A549 (cell line): ENCODE results near the gene CARMIL1. TPM values are rescaled to one million over a fixed set of nuclear protein-coding genes. Genes with fewer than 3 reads are reported as not detected.
A peak's percentile ranks its signal among the peaks of the same experiment; 100 is the strongest.

ENCODE experiments used
- ATAC-seq, 2 experiments: fragments of 200-7000 bp in 1 of 2; fragments of >200 bp in 1 of 2; cut with Nextera tagmentation in 1 of 2; cut with Tn5 transposase in 1 of 2; 3 replicates each; pipeline versions ENCODE4 v1.8.0 to v1.9.1; 2018 to 2020; ENCODE audit warnings: mild to moderate bottlenecking in 1 of 2, moderate library complexity in 1 of 2
- CTCF ChIA-PET: fragments of 300-600 bp; sonication (Branson Sonifier 250); formaldehyde crosslinking; extraction: SDS; loops from one replicate; lab custom pipeline; 2021; ENCODE audit warnings: antibody characterized with exemption, inconsistent platforms; lab: Yijun Ruan, JAX
- POLR2A ChIA-PET: fragments of 350-600 bp; formaldehyde crosslinking; extraction: SDS; loops from one replicate; lab custom pipeline; 2021; ENCODE audit warnings: antibody characterized with exemption, inconsistent platforms; lab: Yijun Ruan, JAX
- DNase-seq, 2 experiments: peaks; one replicate each; pipeline versions ENCODE4 v3.0.0 to v3.0.0-alpha.2; 2011 to 2016; ENCODE audit warnings: low read depth in 1 of 2, low spot score in 1 of 2
- FAIRE-seq: peaks from 2 replicates; lab custom pipeline; 2011; peaks lifted over from hg19 to GRCh38; lab: Jason Lieb, UNC
- H3K27ac ChIP-seq, 2 experiments: fragments of >200 bp; sonication (Bioruptor Twin); formaldehyde crosslinking; 3 replicates each; pipeline ENCODE4 v1.5.1; 2016 to 2017
- H3K4me1 ChIP-seq: fragments of >200 bp; sonication (Bioruptor Twin); formaldehyde crosslinking; 3 replicates; pipeline ENCODE4 v1.6.1; 2016
- H3K4me2 ChIP-seq: fragments of >200 bp; sonication (Bioruptor Twin); formaldehyde crosslinking; 3 replicates; pipeline ENCODE4 v1.6.1; 2016
- H3K4me3 ChIP-seq: fragments of >200 bp; sonication (Bioruptor Twin); formaldehyde crosslinking; 3 replicates; pipeline ENCODE4 v1.5.1; 2016
- H3K9me3 ChIP-seq: fragments of >200 bp; sonication (Bioruptor Twin); formaldehyde crosslinking; 3 replicates; pipeline ENCODE4 v1.6.1; 2016
- BHLHE40 ChIP-seq: IDR thresholded peaks from 2 replicates; pipeline ENCODE4 v1.6.1; 2012; ENCODE audit warnings: low read depth, low read length, inconsistent platforms
- CBX8 ChIP-seq: fragments of 200-600 bp; sonication (generic); IDR thresholded peaks from 2 replicates; pipeline ENCODE4 v1.6.1; 2016
- CEBPB ChIP-seq, 2 experiments: fragments of >200 bp in 1 of 2; sonication (Bioruptor Twin) in 1 of 2; formaldehyde crosslinking in 1 of 2; IDR thresholded peaks; 2 replicates each; pipeline ENCODE4 v1.6.1; 2012 to 2016
- ESRRA ChIP-seq: fragments of 150-350 bp; IDR thresholded peaks from 2 replicates; pipeline ENCODE4 v1.6.1; 2014; ENCODE audit warnings: mild to moderate bottlenecking, low read length, borderline replicate concordance
- HDAC2 ChIP-seq: fragments of 200-600 bp; sonication (generic); IDR thresholded peaks from 2 replicates; pipeline ENCODE4 v1.6.1; 2016
- HEYL ChIP-seq: fragments of 250-450 bp; sonication (Bioruptor Pico); IDR thresholded peaks from 2 replicates; pipeline ENCODE4 v1.8.0; 2021; ENCODE audit warnings: mild to moderate bottlenecking, moderate library complexity
- HOXB13 ChIP-seq: fragments of 250-450 bp; sonication (Bioruptor Pico); IDR thresholded peaks from 2 replicates; pipeline ENCODE4 v1.5.0; 2020; ENCODE audit warnings: low read depth, mild to moderate bottlenecking, moderate library complexity
- JUNB ChIP-seq: fragments of >200 bp; sonication (Bioruptor Twin); formaldehyde crosslinking; IDR thresholded peaks from 2 replicates; pipeline ENCODE4 v1.6.1; 2016
- KDM1A ChIP-seq: fragments of 200-600 bp; sonication (generic); IDR thresholded peaks from 2 replicates; pipeline ENCODE4 v1.6.1; 2016; ENCODE audit warnings: low read depth, mild to moderate bottlenecking
- MAFK ChIP-seq: fragments of 450-650 bp; IDR thresholded peaks from 2 replicates; pipeline ENCODE4 v1.6.1; 2014; ENCODE audit not compliant: partially characterized antibody
- MYC ChIP-seq: IDR thresholded peaks from 2 replicates; pipeline ENCODE4 v1.6.1; 2012; ENCODE audit warnings: mild to moderate bottlenecking, inconsistent platforms, low read length, improper control_type of control experiment, borderline replicate concordance
- NFE2L2 ChIP-seq: fragments of 150-350 bp; conservative IDR thresholded peaks from 2 replicates; pipeline ENCODE4 v1.6.1; 2014; ENCODE audit warnings: low read length
- NR3C1 ChIP-seq: fragments of >200 bp; sonication (Bioruptor Twin); formaldehyde crosslinking; IDR thresholded peaks from 3 replicates; pipeline ENCODE4 v1.6.1; 2017
- PHF8 ChIP-seq: fragments of 200-600 bp; sonication (generic); IDR thresholded peaks from 2 replicates; pipeline ENCODE4 v1.6.1; 2016; ENCODE audit warnings: low read depth, mild to moderate bottlenecking, antibody characterized with exemption, moderate library complexity, borderline replicate concordance
- RFX5 ChIP-seq: fragments of 450-650 bp; IDR thresholded peaks from 2 replicates; pipeline ENCODE4 v1.7.1; 2014; ENCODE audit warnings: antibody characterized with exemption, mild to moderate bottlenecking, moderate library complexity
- TFCP2L1 ChIP-seq: fragments of 250-450 bp; sonication (Bioruptor Pico); IDR thresholded peaks from 2 replicates; pipeline ENCODE4 v1.5.0; 2021; ENCODE audit warnings: mild to moderate bottlenecking
- ZNF302 ChIP-seq: fragments of 250-450 bp; sonication (Bioruptor Pico); IDR thresholded peaks from 2 replicates; pipeline ENCODE4 v1.9.0; 2021; ENCODE audit warnings: inconsistent platforms, mild to moderate bottlenecking, moderate library complexity
- WGBS: methylation state at CpG from one replicate; pipeline ENCODE4 v1.1.6; 2017; ENCODE audit errors: missing lambda C conversion rate; 5-methylcytosine and 5-hydroxymethylcytosine counted together
- polyA plus RNA-seq, 4 experiments: library from polyadenylated mRNA; depleted of rRNA in 3 of 4; stranded (reverse); fragments of >200 nt; fragmentation: RNase III in 1 of 4; extraction: RNeasy Plus Mini Kit Qiagen cat#74134 plus additional on column Dnase treatment in 1 of 4; gene quantifications; 2 replicates in 3 of 4; 3 replicates in 1 of 4; pipeline ENCODE4 v1.2.3, GENCODE V29; 2011 to 2017
- TF ChIP-seq, protein P1 (sequence below): fragments of >200 bp; sonication (Bioruptor Twin); formaldehyde crosslinking; IDR thresholded peaks from 2 replicates; pipeline ENCODE4 v1.6.1; 2016
- TF ChIP-seq, protein P2 (sequence below): fragments of >200 bp; sonication (Bioruptor Twin); formaldehyde crosslinking; IDR thresholded peaks from 3 replicates; pipeline ENCODE4 v1.5.1; 2016
- TF ChIP-seq, protein P3 (sequence below): IDR thresholded peaks from 2 replicates; pipeline ENCODE4 v1.6.1; 2012; ENCODE audit warnings: low read depth, borderline replicate concordance

Gene CARMIL1
- polyA plus RNA-seq, 2 of the 4 experiments (the other 2 are of a cell fraction): 11.5 to 11.8 TPM

- ChIA-PET POLR2A (no interaction called here), CTCF (interaction anchor here (0.7 kb wide), 2 partner anchors 250 to 317 kb away, joined by 3 read pairs; no protein-coding TSS in a partner anchor)
- Histone ChIP-seq H3K4me1 (no peaks in the 10 kb centered on the region), H3K27ac (no peak overlapping the region), H3K4me3 (no peak overlapping the region), H3K9me3 (no peaks in the 10 kb centered on the region), H3K4me2 (no peak overlapping the region)
- FAIRE-seq (no peak), ATAC-seq (no peak), DNase-seq (no peak)
- TF ChIP-seq NFE2L2 (no peak), ESRRA (no peak), CBX8 (no peak), ZNF302 (CRISPR knock-in tag) (no peak), MYC (no peak), MAFK (no peak), TFCP2L1 (CRISPR knock-in tag) (no peak)
- TF ChIP-seq, protein P1, sequence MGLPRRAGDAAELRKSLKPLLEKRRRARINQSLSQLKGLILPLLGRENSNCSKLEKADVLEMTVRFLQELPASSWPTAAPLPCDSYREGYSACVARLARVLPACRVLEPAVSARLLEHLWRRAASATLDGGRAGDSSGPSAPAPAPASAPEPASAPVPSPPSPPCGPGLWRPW: no peak
- 52% methylated on average over 1 of the region's 1 CpG for WGBS
These were observed 39.7 kb upstream of the CARMIL1 start for GRCh38 chr6:25239498-25239897.

GRCh38 chr6:25242567-25242966 is 36.6 kb upstream of the CARMIL1 start:
- WGBS: 60% methylated on average over 2 of the region's 2 CpGs
- Histone ChIP-seq H3K9me3 (no peaks in the 10 kb centered on the region), H3K4me1 (no peaks in the 10 kb centered on the region), H3K4me2 (no peak overlapping the region), H3K4me3 (no peak overlapping the region), H3K27ac (no peak overlapping the region)
- CTCF ChIA-PET: interaction anchor here (0.7 to 1.6 kb wide), 2 partner anchors 18 to 360 kb away, joined by 3 to 4 read pairs; no protein-coding TSS in a partner anchor
- TF ChIP-seq NR3C1 (no peak), MYC (no peak)
- TF ChIP-seq, protein P2, sequence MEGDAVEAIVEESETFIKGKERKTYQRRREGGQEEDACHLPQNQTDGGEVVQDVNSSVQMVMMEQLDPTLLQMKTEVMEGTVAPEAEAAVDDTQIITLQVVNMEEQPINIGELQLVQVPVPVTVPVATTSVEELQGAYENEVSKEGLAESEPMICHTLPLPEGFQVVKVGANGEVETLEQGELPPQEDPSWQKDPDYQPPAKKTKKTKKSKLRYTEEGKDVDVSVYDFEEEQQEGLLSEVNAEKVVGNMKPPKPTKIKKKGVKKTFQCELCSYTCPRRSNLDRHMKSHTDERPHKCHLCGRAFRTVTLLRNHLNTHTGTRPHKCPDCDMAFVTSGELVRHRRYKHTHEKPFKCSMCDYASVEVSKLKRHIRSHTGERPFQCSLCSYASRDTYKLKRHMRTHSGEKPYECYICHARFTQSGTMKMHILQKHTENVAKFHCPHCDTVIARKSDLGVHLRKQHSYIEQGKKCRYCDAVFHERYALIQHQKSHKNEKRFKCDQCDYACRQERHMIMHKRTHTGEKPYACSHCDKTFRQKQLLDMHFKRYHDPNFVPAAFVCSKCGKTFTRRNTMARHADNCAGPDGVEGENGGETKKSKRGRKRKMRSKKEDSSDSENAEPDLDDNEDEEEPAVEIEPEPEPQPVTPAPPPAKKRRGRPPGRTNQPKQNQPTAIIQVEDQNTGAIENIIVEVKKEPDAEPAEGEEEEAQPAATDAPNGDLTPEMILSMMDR: no peak
- FAIRE-seq: no peak
- POLR2A ChIA-PET: no interaction called here
- no peak for DNase-seq
- ATAC-seq: no peak

DNA sequence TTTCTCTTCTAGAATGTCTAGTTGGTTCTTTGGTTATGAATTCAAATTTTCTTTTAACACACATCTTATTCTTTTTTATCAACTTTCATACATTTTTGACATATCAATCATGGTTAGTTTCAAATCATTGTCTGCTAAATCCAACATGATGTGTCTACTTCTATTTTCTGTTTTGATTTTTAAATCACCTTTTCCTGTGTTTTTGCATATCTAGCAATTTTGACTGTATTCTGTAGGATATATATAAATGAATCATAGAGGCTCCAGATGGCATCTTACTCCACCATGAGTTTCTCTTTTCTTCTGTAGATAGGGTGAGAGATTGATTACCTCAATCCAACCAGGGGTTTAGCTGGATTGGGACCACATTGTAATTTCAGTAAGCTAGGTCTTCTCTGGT is 34.3 kb upstream of the CARMIL1 start:
- Histone ChIP-seq H3K4me1 (no peaks in the 10 kb centered on the region), H3K9me3 (no peaks in the 10 kb centered on the region), H3K27ac (no peak overlapping the region), H3K4me3 (no peak overlapping the region), H3K4me2 (no peak overlapping the region)
- CTCF ChIA-PET: interaction anchor here (0.6 to 1.5 kb wide), 4 partner anchors 10 to 245 kb away, joined by 3 to 4 read pairs (median 4); no protein-coding TSS in a partner anchor
- DNase-seq (no peak), ATAC-seq (no peak)
- POLR2A ChIA-PET: no interaction called here
- peak; percentile 45 for TF ChIP-seq MAFK
- TF ChIP-seq HOXB13 (CRISPR knock-in tag): no peak
- TF ChIP-seq, all 56 proteins: peak for 1
- FAIRE-seq: no peak

DNA sequence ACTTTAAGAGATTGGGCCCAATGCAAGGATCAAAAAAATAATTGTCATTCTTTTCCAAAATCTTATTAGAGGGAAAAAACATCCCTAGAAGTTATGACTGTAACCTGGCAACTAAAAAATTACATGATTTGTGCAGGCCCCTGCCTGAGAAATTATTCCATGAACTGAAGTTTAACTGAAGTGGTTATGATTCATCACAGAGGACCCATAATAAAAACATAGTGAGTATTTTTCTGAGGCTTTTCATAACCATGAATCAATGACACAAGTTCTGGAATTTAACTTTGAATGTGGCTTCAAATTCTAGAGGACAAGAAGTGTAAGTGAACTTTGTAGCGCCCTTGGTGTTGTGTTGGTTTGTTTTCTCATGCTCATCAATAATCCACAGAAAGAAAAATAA is 31.1 kb upstream of the CARMIL1 start:
- POLR2A ChIA-PET: no interaction called here
- Histone ChIP-seq H3K27ac (no peak overlapping the region), H3K4me3 (no peak overlapping the region), H3K9me3 (no peaks in the 10 kb centered on the region), H3K4me2 (no peak overlapping the region), H3K4me1 (no peaks in the 10 kb centered on the region)
- WGBS: 82% methylated on average over 1 of the region's 1 CpG
- no peak for FAIRE-seq
- TF ChIP-seq HDAC2 (no peak), PHF8 (no peak), MYC (no peak), HEYL (CRISPR knock-in tag) (no peak), ESRRA (no peak)
- CTCF ChIA-PET: no interaction called here
- DNase-seq: no peak
- ATAC-seq: no peak

- DNase-seq: no peak
- no peak overlapping the region for H3K4me2 ChIP-seq
- WGBS: 40% methylated on average over 1 of the region's 1 CpG
- CTCF ChIA-PET: interaction anchor here (0.7 to 0.9 kb wide), 2 partner anchors 17 to 1899 kb away, joined by 3 read pairs; no protein-coding TSS in a partner anchor
- H3K4me3 ChIP-seq: no peak overlapping the region
- no peaks in the 10 kb centered on the region for H3K4me1 ChIP-seq
- no peak for FAIRE-seq
- POLR2A ChIA-PET: no interaction called here
- TF ChIP-seq KDM1A (no peak), RFX5 (no peak), CEBPB (IDR thresholded peaks at IDR 0.05) (no peak), JUNB (no peak), PHF8 (no peak), HEYL (CRISPR knock-in tag) (no peak), BHLHE40 (no peak)
- TF ChIP-seq, protein P3, sequence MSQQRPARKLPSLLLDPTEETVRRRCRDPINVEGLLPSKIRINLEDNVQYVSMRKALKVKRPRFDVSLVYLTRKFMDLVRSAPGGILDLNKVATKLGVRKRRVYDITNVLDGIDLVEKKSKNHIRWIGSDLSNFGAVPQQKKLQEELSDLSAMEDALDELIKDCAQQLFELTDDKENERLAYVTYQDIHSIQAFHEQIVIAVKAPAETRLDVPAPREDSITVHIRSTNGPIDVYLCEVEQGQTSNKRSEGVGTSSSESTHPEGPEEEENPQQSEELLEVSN: no peak
- no peak for ATAC-seq
- H3K27ac ChIP-seq: no peak overlapping the region
- H3K9me3 ChIP-seq: no peaks in the 10 kb centered on the region
These were observed 30.0 kb upstream of the CARMIL1 start for GRCh38 chr6:25249133-25249532.
